EH (cell line): ENCODE results near the gene DUSP19.
"Not testable (repeated sequence)": the region's sequence is repeated elsewhere in the genome, so short reads cannot be mapped to it uniquely, and the experiment has no call there.

Experiments used
- DNase-seq: peaks from one replicate; pipeline ENCODE4 v3.0.0-alpha.2; 2015; ENCODE audit warnings: low read depth

DUSP19 gene, protein sequence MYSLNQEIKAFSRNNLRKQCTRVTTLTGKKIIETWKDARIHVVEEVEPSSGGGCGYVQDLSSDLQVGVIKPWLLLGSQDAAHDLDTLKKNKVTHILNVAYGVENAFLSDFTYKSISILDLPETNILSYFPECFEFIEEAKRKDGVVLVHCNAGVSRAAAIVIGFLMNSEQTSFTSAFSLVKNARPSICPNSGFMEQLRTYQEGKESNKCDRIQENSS

DNA sequence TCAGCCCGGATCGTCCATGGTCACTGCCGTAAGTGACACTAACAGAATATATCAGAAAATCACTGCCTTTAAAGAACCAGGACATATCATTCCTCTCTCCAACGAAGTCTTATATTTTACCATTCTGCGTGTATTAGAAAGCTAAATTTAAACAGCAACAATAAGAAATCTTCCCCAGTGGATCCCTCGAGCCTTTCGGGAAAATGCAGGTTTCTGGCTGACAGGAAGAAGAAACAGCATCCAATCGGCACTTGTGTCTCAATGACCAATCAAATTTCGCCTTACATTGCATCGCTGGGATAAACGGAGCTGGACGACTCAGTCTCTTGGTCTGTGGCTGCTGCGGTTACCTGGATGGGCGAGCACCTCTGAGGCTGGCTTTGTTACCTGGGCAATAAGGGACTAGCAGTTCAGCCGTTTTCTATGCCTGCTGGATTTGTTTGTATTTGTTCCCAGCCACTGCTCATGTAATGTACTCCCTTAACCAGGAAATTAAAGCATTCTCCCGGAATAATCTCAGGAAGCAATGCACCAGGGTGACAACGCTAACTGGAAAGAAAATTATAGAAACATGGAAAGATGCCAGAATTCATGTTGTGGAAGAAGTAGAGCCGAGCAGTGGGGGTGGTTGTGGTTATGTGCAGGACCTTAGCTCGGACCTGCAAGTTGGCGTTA lies at the start of gene DUSP19:
TSS of gene DUSP19 (plus strand) at position 284 of the 675 bp plus-strand sequence. CDS start at position 471, 187 bp downstream.
- peak; percentile 91 for DNase-seq

DNA sequence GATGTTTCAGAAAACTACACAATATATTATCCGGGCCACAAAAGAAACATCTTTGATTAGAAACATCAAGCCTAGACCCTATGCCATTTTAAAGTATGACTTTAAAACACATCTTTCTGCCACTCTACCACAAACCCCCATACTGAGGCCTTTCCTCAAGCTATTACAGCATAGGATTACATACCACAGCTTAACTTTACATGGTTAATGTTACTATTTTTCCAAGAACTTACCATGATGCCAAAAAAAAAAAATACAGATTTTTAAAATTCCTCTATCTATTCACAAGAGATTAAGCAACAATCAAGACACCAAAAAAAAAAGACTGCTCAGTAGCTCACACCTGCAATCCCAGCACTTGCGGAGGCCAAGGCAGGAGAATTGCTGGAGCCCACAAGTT lies 49.3 kb upstream of the DUSP19 start:
- DNase-seq: peak; percentile 44

DNA sequence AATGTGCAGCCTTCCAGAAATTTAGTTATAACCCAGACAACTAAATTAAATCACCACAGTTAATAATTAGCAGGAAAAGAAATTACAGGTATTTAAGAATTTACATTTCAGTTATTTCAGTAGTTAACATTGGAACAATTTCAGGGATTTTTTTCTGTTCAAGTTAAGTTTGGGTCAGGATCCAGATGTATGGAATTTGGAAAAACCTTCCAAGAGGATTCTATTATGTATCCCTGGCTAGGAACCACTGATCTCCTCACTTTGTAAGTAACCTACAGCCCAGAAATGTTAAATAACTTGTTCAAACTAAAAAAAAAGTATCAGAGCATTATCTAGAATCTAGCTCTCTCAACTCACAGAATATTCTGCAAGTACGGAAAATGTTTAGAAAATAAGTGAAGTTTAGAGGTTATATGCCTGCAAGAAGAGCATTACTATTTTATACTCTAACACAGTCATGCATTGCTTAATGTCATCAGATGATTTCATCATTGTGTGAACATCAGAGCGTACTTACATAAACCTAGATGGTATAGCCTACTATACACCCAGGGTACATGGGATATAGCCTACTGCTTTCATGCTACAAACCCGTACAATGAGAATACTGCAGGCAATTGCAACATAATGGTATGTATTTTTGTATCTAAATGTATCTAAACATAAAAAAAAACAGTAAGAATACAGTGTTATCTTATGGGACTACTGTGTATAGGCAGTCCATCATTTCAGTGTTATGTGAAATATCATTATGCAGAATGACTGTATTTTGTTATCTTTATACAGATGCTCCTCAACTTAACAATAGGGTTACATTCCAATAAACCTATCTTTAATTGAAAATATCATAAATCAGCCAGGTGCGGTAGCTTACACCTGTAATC lies 46.4 kb upstream of the DUSP19 start:
- no peak for DNase-seq

DNA sequence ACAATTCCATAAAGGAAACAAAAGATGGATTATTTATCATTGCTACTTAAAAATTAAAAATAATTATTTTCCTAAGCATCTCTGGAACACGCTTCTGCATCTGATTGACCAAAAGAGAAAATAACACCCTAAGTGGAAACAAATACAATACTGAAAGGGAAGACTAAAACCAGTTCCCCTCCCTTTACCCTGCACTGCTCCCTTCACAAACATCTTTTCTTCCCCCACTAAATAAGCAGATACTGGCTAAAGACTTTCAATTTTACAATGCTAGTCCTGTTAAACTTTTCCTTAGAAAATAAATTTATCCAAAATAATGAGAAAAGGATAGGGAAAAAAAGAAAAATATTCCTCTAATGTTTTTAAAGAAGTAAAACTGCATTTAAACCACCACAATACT lies 44.6 kb upstream of the DUSP19 start:
- no peak for DNase-seq

DNA sequence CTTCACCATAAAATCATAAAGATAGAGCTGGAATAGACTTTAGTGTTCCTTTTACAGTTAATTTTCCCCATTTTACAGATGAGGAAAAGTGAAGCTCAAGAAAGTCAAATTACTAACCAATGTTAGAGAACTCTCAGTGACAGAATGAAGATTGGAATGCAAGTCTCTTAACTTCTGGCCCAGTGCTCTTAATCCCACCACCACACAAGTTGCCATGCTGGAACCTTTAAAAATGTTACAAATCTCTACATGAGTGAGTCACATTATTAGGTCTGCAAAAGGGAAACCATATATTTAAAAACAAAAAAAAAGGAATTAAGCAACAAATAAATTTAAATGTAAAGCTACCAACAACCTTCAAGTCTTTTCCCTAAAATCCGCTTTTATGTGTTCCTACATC lies 43.7 kb upstream of the DUSP19 start:
- peak; percentile 67 for DNase-seq

DNA sequence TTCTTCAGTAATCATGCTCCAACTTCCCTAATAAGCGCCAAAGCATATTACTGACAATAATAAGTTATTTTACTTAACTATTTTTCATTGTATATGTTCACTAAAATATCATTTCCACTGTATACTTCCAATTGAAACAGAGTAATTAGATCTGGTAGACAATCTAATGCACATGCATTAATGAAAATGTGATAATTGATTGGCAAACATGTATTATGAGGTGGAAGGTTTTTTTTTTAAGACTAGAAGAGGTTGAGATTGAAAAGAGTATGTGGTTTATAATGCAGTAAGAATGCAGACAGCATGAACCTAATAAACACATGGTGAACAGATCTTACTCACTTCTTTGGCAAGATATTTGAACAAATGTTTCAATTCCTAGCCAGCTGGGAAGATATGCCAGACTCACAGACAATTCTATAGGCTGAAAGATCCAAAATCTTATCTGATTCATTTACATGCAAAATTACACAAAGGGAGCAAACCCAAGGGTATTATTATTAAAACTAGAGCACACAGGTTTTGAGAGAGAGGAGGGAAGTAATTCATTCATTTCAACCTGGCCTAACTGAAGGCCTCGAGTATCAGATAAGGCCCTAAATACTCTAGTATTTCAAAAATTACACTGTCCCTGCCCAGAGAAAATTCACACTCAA lies 43.1 kb upstream of the DUSP19 start:
- DNase-seq: peak; percentile 80

DNA sequence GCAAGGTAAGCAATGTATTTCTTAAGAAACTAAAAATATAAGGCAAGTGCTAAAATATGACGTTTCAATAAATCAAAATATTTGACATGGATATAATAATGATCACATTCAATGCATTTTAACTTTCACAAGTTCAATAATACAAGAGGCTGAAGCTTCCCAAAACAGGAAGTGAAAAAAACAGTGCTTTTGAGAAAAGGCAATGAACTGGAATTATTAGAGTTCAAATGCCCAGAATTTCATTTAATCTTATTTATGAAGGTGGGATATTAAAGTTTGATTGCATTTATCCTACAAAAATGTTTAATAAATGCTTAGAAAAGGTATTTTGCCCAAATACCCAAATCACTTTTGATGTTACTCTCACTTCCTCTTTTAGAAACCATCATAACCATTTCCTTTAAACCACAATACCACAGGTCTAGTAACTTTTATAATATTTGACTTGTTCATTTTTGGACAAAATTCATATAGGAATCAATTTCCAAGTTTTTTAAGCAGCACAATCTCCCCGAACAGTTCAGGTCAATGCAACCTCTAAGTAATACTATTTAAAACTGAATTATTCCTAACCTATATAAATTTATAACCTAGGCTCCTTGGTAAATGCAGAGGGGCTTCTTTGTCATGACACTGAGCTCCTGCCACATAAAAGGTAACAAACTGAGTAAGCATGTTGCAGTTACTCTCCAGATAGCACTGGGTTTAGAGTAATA lies 42.4 kb upstream of the DUSP19 start:
- DNase-seq: no peak

DNA sequence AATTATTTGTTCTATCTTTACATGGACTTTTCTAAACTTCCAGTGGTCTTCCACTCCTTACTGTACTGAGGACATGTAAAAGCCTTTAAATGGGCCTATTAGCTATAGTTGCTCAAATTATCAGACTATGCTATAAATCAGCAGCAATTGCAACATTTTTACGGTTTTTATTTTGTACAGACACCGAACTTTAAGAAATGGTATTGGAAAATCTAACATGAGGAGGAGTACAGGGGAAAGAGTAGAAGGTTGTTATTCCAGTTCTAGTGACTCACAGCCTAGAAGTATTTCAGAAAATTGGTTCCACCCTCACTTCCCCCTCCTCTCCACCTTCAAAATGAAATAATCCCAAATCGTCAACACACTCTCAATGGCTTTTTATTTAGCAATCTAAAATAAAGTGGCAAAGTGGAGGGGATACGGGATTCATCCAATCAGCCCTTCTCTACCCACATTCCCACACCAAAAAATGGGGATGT lies 41.4 kb upstream of the DUSP19 start:
- peak; percentile 51 for DNase-seq

DNA sequence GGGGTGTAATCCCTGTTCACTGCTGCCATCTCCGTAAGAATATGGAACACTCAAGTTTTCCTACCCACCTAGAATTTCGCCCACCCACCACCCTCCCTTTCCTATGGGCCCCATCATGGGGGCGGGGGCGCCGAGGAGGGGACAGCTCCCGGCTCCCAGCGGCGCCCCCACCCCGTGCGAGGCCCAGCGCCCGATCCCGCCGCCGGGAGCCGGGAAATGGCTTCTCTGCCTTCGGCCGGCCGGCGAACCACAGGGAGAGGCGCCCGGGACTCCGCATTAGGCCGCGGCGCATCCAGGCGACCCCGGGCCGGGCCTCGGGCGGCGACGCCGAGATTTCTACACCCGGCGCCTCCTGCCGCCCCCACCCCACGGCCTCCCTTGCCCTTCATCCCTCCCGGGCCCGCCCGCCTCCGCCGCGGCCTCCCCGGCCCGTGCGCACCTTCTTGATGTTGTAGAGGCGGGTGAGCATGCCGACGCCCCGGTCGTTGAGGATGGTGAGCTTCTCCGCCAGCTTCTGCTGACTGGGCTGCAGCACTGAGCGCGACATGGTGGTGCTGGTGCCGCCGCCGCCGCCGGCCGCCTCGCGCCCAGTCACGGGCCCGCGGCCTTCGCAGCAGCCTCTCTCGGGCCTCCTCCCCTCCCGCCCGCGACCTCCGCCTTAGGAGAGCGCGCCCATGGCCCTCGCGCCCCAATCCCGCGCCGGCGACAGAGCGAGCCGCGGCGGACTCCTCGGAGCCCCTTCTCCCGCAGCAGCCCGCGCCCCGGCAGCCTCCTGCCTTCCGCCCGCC lies 40.8 kb upstream of the DUSP19 start:
- peak; percentile 40 for DNase-seq

DNA sequence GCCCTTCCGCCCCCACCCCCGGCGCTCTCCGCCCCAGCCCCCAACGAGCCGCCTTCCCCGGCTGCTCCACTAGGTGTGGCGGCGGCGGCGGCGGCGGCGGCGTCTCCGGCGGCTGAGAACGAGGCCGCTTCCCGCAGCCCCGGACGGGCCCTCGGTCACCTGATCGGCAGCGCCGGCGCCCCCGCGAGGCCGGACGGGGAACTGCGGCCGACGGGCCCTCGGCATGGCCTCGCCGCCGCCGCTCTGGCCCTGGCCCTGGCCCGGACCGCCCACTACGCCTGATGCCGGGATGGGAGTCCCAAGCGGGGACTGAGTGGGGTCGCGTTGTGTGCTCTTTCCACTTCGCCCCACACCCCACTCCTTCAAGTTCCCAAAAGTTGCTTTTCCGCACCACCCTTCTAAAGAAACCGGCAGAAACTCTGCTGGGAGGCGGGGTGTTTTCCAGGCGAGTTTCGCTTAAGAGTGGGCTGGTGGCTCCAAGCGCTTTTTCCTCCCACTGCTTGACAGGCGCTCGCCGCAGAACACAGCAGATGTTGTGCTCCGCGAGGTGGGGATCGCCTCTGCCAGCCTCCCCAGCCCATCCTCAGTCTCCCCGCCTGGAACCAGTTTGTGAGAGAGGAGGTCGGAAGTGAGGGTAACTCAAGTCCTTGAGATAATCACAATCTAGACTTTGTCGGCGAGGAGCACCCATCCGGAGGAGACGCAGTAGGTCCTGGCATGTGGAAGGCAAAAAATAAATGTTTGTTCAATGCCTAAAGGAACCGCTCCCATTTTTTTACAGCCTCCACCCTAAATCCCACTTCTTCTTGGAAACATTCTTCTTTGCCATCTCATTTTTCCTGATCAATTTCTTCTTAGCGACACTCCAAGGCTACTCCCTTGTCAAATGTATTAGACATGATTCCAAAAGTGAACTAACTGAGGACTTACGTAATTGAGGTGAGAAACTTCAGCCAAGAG lies 39.9 kb upstream of the DUSP19 start, which contains the start of gene NCKAP1:
TSS of gene NCKAP1 (minus strand) at position 117 of the 960 bp plus-strand sequence. CDS start 358 bp downstream, outside the sequence.
- DNase-seq: peak; percentile 88

DNA sequence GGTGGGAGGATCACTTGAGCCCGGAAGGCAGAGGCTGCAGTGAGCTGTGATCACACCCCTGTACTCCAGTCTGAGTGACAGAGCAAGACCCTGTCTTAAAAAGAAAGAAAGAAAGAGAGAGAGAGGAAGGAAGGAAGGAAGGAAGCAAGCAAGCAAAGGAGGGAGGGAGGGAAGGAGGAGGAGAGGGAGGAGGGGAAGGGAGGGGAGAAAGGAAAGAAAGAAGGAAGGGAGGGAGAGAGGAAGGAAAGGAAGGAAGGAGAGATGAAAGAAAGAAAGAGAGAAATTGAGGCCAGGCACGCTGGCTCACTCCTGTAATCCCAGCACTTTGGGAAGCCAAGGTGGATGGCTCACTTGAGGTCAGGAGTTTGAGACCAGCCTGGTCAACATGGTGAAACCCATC lies 37.9 kb upstream of the DUSP19 start:
- DNase-seq: no peak

DNA sequence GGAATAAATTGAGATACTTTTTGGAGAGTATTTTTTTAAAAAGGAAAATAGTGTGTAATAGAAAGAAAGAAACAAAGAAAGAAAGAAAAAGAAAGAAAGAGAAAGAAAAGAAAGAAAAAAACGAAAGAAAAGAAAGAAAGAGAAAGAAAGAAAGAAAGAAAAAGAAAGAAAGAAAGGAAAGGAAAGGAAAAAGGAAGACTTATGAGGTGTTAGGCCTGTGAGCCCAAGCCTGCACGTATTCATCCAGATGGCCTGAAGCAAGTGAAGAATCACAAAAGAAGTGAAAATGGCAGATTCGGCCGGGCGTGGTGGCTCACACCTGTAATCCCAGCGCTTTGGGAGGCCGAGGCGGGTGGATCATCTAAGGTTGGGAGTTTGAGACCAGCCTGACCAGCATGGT lies 35.0 kb upstream of the DUSP19 start:
- not testable (repeated sequence) for DNase-seq

DNA sequence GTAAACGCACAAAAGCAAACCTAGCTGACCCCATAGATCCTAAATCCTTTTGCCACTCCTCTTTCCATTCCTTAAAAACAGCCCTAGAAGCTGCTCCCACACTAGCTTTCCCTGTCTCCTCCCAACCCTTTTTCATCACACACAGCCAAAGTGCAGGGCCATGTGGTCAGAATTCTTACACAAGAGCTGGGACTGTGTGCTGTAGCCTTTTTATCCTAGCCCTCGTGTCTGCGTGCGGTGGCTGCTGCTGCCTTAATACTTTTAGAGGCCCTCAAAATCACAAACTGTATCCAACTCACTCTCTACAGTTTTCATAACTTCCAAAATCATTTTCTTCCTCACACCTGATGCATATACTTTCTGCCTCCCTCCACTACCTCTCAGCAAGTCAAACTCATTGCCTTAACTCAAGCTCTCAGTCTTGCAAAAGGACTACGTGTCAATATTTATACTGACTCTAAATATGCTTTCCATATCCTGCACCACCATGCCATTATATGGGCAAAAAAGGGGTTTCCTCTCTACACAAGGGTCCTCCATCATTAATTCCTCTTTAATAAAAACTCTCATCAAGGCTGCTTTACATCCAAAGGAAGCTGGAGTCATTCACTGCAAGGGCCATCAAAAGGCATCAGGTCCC lies 30.9 kb upstream of the DUSP19 start:
- not testable (repeated sequence) for DNase-seq

DNA sequence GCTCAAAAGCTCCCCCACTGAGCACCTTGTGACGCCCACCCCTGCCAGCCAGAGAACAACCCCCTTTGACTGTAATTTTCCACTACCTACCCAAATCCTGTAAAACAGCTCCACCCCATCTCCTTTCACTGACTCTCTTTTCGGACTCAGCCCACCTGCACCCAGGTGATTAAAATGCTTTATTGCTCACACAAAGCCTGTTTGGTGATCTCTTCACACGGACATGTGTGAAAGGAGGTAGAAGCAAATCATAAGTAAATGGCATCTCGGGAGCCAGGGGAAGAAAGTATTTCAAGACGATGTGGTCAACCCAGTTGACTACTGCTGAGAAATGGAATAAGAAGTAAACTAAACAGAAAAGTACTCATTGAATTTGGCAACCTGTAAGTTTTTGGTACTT lies 29.1 kb upstream of the DUSP19 start:
- no peak for DNase-seq

DNA sequence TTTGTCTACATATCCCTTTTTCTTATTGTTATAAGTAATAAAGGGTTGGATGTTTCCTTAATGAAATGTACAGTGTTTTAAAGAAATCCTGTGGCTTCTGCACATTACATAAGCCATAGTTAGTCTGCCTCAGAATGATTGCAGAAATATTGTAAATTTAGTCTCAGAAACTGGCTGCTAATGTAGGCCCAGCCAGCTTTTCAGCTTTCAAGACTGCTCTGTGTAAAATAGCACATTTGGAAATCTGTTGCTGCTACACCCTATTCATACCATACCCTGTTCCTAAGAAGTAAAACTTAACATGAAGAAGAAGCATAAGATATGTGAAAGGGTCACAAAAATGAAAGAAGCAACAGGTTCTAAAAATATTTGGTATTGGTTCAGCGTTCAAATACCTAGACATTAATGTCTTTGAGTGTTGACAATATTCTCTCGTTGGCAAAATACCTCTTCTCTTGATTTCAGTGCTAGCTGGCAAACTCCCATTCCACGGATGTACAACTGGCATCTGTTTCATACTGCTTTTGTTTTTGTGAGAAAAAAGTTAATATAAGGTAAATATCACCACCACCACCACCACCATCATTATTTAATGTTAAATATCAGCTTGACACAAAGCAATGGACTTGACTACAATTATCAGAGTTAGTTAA lies 21.1 kb upstream of the DUSP19 start:
- DNase-seq: no peak

DNA sequence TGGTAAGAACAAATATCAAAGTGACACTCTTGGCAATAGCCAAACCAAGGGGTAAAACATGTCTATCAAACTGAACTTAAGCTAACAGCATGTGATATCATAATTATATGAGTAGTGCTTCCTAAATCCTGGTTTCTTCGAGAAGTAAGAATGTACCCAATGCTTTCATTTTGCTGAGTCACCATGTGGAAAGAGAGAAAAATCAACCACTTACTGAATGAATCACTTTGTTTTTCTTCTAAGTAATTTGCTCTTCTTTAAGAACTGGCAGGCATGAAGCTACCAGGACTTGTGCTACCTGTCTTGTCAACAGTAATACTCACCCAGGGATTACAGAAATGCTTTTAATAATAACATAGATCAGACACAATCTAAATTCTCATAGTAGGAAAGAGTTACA lies 19.0 kb upstream of the DUSP19 start:
- peak; percentile 84 for DNase-seq

DNA sequence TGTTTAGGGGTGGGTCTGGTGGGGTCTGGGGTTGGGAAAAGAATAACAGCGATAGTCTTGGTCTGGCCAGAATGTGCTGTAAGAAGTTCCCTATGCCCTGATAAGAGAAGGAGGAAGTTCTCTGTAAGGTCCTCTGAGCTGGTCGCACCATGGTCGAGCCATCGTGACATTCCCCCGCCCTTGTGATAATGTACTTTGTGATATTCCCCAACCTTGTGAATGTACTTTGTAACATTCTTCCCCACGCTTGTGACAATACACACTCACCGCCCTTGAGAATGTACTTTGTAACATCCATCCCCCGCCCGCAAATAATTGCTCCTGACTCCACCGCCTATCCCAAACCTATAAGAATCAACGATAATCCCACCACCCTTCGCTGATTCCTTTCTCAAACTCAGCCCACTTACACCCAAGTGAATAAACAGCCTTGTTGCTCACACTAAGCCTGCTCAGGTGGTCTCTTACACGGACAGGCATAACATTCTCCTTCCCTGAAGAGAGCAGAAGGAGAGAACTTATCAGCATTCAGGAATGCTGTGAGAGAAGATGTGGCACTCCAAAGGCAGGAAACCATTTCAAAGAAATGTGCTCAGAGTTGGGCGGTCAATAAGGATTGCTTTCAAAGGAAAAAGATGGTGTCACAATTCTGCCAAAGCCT lies 17.8 kb upstream of the DUSP19 start:
- no peak for DNase-seq

DNA sequence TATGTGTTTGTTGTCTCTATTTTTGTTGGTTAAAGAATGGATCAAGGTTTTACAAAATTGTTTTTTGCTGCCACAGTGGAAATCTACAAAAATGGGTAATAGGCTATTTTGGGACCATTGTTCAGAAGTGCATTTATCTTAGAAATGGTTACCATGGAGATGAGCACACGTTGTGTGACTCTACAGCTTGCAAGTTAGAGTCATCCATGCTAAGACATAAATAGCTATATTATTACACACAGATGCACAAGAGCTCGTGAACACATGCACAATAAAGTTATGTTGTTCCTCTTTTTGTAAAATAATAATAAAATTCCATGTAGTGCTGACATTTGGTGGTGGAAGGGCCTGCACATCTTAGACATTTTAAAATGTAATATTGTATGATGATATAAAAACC lies 15.5 kb upstream of the DUSP19 start:
- DNase-seq: peak; percentile 75
